H9 (cell line): ENCODE results near the gene TRPM3. TPM values are rescaled to one million over a fixed set of nuclear protein-coding genes. Genes with fewer than 3 reads are reported as not detected.

Experiments used
- DNase-seq: peaks from one replicate; pipeline ENCODE4 v3.0.0-alpha.2; 2017
- H2AFZ ChIP-seq: one replicate; pipeline ENCODE4 v1.6.1; 2013; ENCODE audit warnings: mild to moderate bottlenecking, low read length, control low read depth, moderate library complexity
- H2AK5ac ChIP-seq: 2 replicates; pipeline ENCODE4 v1.6.1; 2013; ENCODE audit warnings: low read length, control low read depth, mixed read lengths; ENCODE audit not compliant: insufficient read length
- H2BK120ac ChIP-seq: one replicate; pipeline ENCODE4 v1.6.1; 2013; ENCODE audit warnings: low read depth, mild to moderate bottlenecking, low read length, control low read depth, inconsistent platforms; ENCODE audit not compliant: poor library complexity, severe bottlenecking
- H2BK12ac ChIP-seq: 2 replicates; pipeline ENCODE4 v1.6.1; 2013; ENCODE audit warnings: low read length, control low read depth, mixed read lengths, low read depth; ENCODE audit not compliant: insufficient read length
- H2BK15ac ChIP-seq: 2 replicates; pipeline ENCODE4 v1.6.1; 2013; ENCODE audit warnings: low read depth, low read length, control low read depth
- H2BK20ac ChIP-seq: one replicate; pipeline ENCODE4 v1.6.1; 2013; ENCODE audit warnings: low read depth, mild to moderate bottlenecking, low read length, control low read depth, inconsistent platforms; ENCODE audit not compliant: poor library complexity, severe bottlenecking
- H2BK5ac ChIP-seq: 2 replicates; pipeline ENCODE4 v1.6.1; 2013; ENCODE audit warnings: low read length, control low read depth, mixed read lengths; ENCODE audit not compliant: insufficient read length
- H3K14ac ChIP-seq: 2 replicates; pipeline ENCODE4 v1.6.1; 2013; ENCODE audit warnings: low read length, control low read depth; ENCODE audit not compliant: insufficient read depth
- H3K18ac ChIP-seq: 2 replicates; pipeline ENCODE4 v1.6.1; 2013; ENCODE audit warnings: low read depth, mild to moderate bottlenecking, mixed read lengths, low read length, control low read depth; ENCODE audit not compliant: insufficient read length
- H3K23ac ChIP-seq: 2 replicates; pipeline ENCODE4 v1.6.1; 2013; ENCODE audit warnings: low read length, control low read depth, mixed read lengths, low read depth; ENCODE audit not compliant: insufficient read length
- H3K23me2 ChIP-seq: 2 replicates; pipeline ENCODE4 v1.6.1; 2013; ENCODE audit warnings: low read depth, mild to moderate bottlenecking, mixed read lengths, low read length, control low read depth; ENCODE audit not compliant: insufficient read length, poor library complexity, severe bottlenecking
- H3K27ac ChIP-seq: 2 replicates; pipeline ENCODE4 v1.5.1; 2013; ENCODE audit warnings: low read length, control low read depth, mixed read lengths, low read depth; ENCODE audit not compliant: insufficient read length
- H3K27me3 ChIP-seq: 2 replicates; pipeline ENCODE4 v1.6.1; 2013; ENCODE audit warnings: low read length, control low read depth, inconsistent platforms; ENCODE audit not compliant: insufficient read depth
- H3K4ac ChIP-seq: 2 replicates; pipeline ENCODE4 v1.6.1; 2013; ENCODE audit warnings: low read depth, mild to moderate bottlenecking, control low read depth, inconsistent platforms, low read length, moderate library complexity
- H3K4me1 ChIP-seq: 2 replicates; pipeline ENCODE4 v1.6.1; 2013; ENCODE audit warnings: low read length, control low read depth, inconsistent platforms; ENCODE audit not compliant: insufficient read depth
- H3K4me2 ChIP-seq: 2 replicates; pipeline ENCODE4 v1.6.1; 2013; ENCODE audit warnings: low read length, control low read depth, mixed read lengths; ENCODE audit not compliant: insufficient read length, insufficient read depth
- H3K56ac ChIP-seq: 2 replicates; pipeline ENCODE4 v1.6.1; 2013; ENCODE audit warnings: low read depth, mild to moderate bottlenecking, mixed read lengths, low read length, control low read depth; ENCODE audit not compliant: insufficient read length
- H3K79me1 ChIP-seq: 2 replicates; pipeline ENCODE4 v1.6.1; 2013; ENCODE audit warnings: low read depth, mild to moderate bottlenecking, moderate library complexity, low read length, control low read depth, inconsistent platforms; ENCODE audit not compliant: insufficient read depth, poor library complexity, severe bottlenecking
- H3K79me2 ChIP-seq: 2 replicates; pipeline ENCODE4 v1.6.1; 2013; ENCODE audit warnings: low read length, control low read depth, inconsistent platforms; ENCODE audit not compliant: insufficient read depth
- H3K9ac ChIP-seq: 2 replicates; pipeline ENCODE4 v1.6.1; 2013; ENCODE audit warnings: low read length, control low read depth, mixed read lengths; ENCODE audit not compliant: insufficient read length; ENCODE audit errors: extremely low read depth
- H3K9me3 ChIP-seq: one replicate; pipeline ENCODE4 v1.6.1; 2013; ENCODE audit warnings: low read depth, low read length, inconsistent platforms; ENCODE audit not compliant: control insufficient read depth
- H3T11ph ChIP-seq: one replicate; pipeline ENCODE4 v1.6.1; 2013; ENCODE audit warnings: mild to moderate bottlenecking, low read length, control low read depth, inconsistent platforms
- H4K20me1 ChIP-seq: one replicate; pipeline ENCODE4 v1.6.1; 2013; ENCODE audit not compliant: control insufficient read depth, insufficient read length, insufficient read depth
- H4K5ac ChIP-seq: 2 replicates; pipeline ENCODE4 v1.6.1; 2013; ENCODE audit warnings: low read depth, mild to moderate bottlenecking, mixed read lengths, low read length, control low read depth; ENCODE audit not compliant: insufficient read length
- H4K8ac ChIP-seq: replicated peaks from 2 replicates; pipeline ENCODE4 v1.6.1; 2013; ENCODE audit warnings: low read length, control low read depth, mixed read lengths, low read depth; ENCODE audit not compliant: insufficient read length
- H4K91ac ChIP-seq: 2 replicates; pipeline ENCODE4 v1.6.1; 2013; ENCODE audit warnings: low read depth, mild to moderate bottlenecking, moderate library complexity, mixed read lengths, low read length, control low read depth; ENCODE audit not compliant: insufficient read length
- H3K27ac Mint-ChIP-seq, 3 experiments: 2 replicates in 2 of 3; 3 replicates in 1 of 3; pipeline ENCODE4 v1.8.0; 2020 to 2021; ENCODE audit warnings: mixed read lengths in 3 of 3, mild to moderate bottlenecking in 1 of 3, moderate library complexity in 1 of 3
- H3K27me3 Mint-ChIP-seq: 2 replicates; pipeline ENCODE4 v1.8.0; 2021; ENCODE audit warnings: low read depth, mild to moderate bottlenecking, moderate library complexity, mixed read lengths
- H3K36me3 Mint-ChIP-seq, 3 experiments: 2 replicates in 2 of 3; 3 replicates in 1 of 3; pipeline ENCODE4 v1.8.0; 2020 to 2021; ENCODE audit warnings: low read depth in 3 of 3, mixed read lengths in 3 of 3; ENCODE audit not compliant: insufficient read depth in 1 of 3
- H3K4me1 Mint-ChIP-seq, 2 experiments: 2 replicates each; pipeline ENCODE4 v1.8.0; 2020; ENCODE audit warnings: mixed read lengths in 2 of 2
- H3K4me3 Mint-ChIP-seq, 2 experiments: 2 replicates in 1 of 2; 3 replicates in 1 of 2; pipeline ENCODE4 v1.8.0; 2020 to 2021; ENCODE audit warnings: mild to moderate bottlenecking in 2 of 2, mixed read lengths in 2 of 2, moderate library complexity in 1 of 2
- H3K9me3 Mint-ChIP-seq, 2 experiments: 2 replicates in 1 of 2; 3 replicates in 1 of 2; pipeline ENCODE4 v1.8.0; 2020; ENCODE audit warnings: mild to moderate bottlenecking in 2 of 2, mixed read lengths in 2 of 2, moderate library complexity in 1 of 2
- WGBS: extraction: QIAGEN DNeasy Blood & Tissue Kit; methylation state at CpG from one replicate; pipeline ENCODE4 v1.1.7; 2013; ENCODE audit warnings: missing lambda C conversion rate, low lambda C conversion rate, mixed read lengths; ENCODE audit not compliant: insufficient read length; ENCODE audit errors: extremely low coverage; 5-methylcytosine and 5-hydroxymethylcytosine counted together
- total RNA-seq: library from RNA; stranded (reverse); gene quantifications from 2 replicates; pipeline ENCODE4 v1.2.1, GENCODE V29; 2021
- TF ChIP-seq, protein P1 (sequence below): fragments of 200-600 bp; sonication (generic); conservative IDR thresholded peaks from 3 replicates; pipeline ENCODE4 v1.8.0; 2021; ENCODE audit warnings: antibody characterized with exemption, mild to moderate bottlenecking

The TRPM3 gene
- total RNA-seq, 1 experiment from 2014 or later = 10.3 TPM

DNA sequence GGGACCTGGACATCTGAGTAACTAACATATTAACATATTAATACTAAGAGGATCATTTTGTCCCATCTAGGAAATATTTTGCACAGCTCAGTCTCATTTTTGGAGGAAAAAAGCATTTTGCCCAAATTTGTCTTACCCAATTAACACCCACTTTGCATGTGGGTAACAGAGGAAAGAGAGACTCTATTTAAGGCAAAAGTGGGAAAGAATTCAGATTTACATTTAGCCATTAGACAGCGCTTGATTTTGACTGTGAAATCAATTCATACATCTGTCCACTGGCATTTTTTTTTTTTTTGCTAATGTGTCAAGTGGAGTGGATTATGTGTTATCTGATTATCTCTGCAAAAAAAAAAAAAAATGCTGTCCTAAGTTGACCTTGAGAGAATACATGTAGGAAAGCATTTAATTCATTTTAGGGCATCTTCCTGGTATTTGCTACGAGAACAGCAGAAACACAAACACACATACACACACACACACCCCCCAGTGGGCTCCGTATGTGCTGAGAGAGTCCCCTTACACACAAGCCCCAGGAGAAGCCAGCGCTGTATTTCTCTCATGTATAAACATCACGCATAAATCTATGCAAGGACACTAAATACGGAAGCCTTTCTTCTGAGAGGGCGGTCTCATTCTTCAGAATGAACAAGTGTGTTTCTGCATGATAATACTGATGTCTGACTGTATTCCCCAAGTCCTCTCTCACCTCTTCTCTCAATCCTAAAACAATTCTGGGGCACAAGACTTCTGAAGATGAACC, 505.0 kb downstream of the TRPM3 start:
- Histone ChIP-seq H3K4ac (no peak overlapping the region), H3K4me2 (no peak overlapping the region), H3T11ph (no peak overlapping the region), H2BK120ac (no peak overlapping the region), H2BK5ac (no peak overlapping the region), H4K91ac (no peak overlapping the region), H3K79me2 (no peaks in the 10 kb centered on the region), H2BK15ac (no peak overlapping the region), H3K9ac (no peak overlapping the region), H3K56ac (no peak overlapping the region), H3K23ac (no peak overlapping the region), H4K20me1 (no peaks in the 10 kb centered on the region), H3K14ac (no peak overlapping the region), H2BK20ac (no peak overlapping the region), H3K27ac (no peak overlapping the region), H4K5ac (no peak overlapping the region), H3K9me3 (no peaks in the 10 kb centered on the region), H3K18ac (no peak overlapping the region), H3K23me2 (no peaks in the 10 kb centered on the region), H2BK12ac (no peak overlapping the region), H3K27me3 (no peaks in the 10 kb centered on the region), H2AFZ (no peak overlapping the region), H3K4me1 (no peaks in the 10 kb centered on the region), H4K8ac (no peak overlapping the region), H2AK5ac (no peak overlapping the region), H3K79me1 (no peaks in the 10 kb centered on the region)
- Mint-ChIP-seq H3K27me3 (no peaks in the 10 kb centered on the region), H3K4me3 (no peak overlapping the region), H3K9me3 (no peaks in the 10 kb centered on the region; a peak in 1 of 5 replicates), H3K27ac (no peak overlapping the region), H3K4me1 (peaks cover 7 to 10% of the 10 kb centered on the region in 2 experiments), H3K36me3 (peaks cover 5 to 11% (median 7%) of the 10 kb centered on the region in 3 experiments)
- WGBS = no CpG with 5 or more reads among the region's 7 CpGs
- DNase-seq = no peak
- TF ChIP-seq, protein P1, sequence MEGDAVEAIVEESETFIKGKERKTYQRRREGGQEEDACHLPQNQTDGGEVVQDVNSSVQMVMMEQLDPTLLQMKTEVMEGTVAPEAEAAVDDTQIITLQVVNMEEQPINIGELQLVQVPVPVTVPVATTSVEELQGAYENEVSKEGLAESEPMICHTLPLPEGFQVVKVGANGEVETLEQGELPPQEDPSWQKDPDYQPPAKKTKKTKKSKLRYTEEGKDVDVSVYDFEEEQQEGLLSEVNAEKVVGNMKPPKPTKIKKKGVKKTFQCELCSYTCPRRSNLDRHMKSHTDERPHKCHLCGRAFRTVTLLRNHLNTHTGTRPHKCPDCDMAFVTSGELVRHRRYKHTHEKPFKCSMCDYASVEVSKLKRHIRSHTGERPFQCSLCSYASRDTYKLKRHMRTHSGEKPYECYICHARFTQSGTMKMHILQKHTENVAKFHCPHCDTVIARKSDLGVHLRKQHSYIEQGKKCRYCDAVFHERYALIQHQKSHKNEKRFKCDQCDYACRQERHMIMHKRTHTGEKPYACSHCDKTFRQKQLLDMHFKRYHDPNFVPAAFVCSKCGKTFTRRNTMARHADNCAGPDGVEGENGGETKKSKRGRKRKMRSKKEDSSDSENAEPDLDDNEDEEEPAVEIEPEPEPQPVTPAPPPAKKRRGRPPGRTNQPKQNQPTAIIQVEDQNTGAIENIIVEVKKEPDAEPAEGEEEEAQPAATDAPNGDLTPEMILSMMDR = no peak
